CD14-positive monocyte (primary cell): ENCODE results near the gene ZYX. TPM values are rescaled to one million over a fixed set of nuclear protein-coding genes. Genes with fewer than 3 reads are reported as not detected.

Experiments
- DNase-seq, 3 donors: peaks; one replicate each; pipeline ENCODE4 v3.0.0-alpha.2; 2011 to 2022
- H2AFZ ChIP-seq: 2 replicates; pipeline ENCODE4 v1.6.0; 2012; ENCODE audit warnings: mild to moderate bottlenecking, low read depth, low read length, inconsistent platforms; ENCODE audit not compliant: insufficient read depth, poor library complexity, severe bottlenecking
- H3K27ac ChIP-seq, 2 donors: 1 replicate in 1 of 2; 2 replicates in 1 of 2; pipeline ENCODE4 v1.5.1; 2012 to 2013; ENCODE audit warnings: low read length in 2 of 2, control low read depth in 1 of 2, inconsistent platforms in 1 of 2, low read depth in 1 of 2, mild to moderate bottlenecking in 1 of 2
- H3K27me3 ChIP-seq, 2 donors: one replicate each; pipeline versions ENCODE4 v1.6.0 to v1.6.1; 2011 to 2013; ENCODE audit warnings: low read length in 2 of 2; ENCODE audit not compliant: control insufficient read depth in 2 of 2, insufficient read depth in 2 of 2
- H3K36me3 ChIP-seq, 2 donors: replicated peaks in 1 of 2; 1 replicate in 1 of 2; 2 replicates in 1 of 2; pipeline versions ENCODE4 v1.5.1 to v1.6.1; 2012 to 2013; ENCODE audit warnings: low read length in 2 of 2, control low read depth in 1 of 2, inconsistent platforms in 1 of 2, mild to moderate bottlenecking in 1 of 2; ENCODE audit not compliant: insufficient read depth in 2 of 2, control insufficient read depth in 1 of 2
- H3K4me1 ChIP-seq, 2 donors: 1 replicate in 1 of 2; 2 replicates in 1 of 2; pipeline versions ENCODE4 v1.5.1 to v1.6.1; 2012 to 2013; ENCODE audit warnings: low read length in 2 of 2, control low read depth in 1 of 2, inconsistent platforms in 1 of 2, mild to moderate bottlenecking in 1 of 2, moderate library complexity in 1 of 2; ENCODE audit not compliant: insufficient read depth in 2 of 2, control insufficient read depth in 1 of 2
- H3K4me2 ChIP-seq: replicated peaks from 2 replicates; pipeline ENCODE3; 2012; ENCODE audit warnings: low read length, moderate library complexity, mild to moderate bottlenecking; ENCODE audit not compliant: poor library complexity, severe bottlenecking; ENCODE audit errors: extremely low read depth
- H3K4me3 ChIP-seq, 3 experiments: fragments of 200-600 bp in 1 of 3; sonication (generic) in 1 of 3; replicated peaks in 1 of 3; 1 replicate in 2 of 3; 2 replicates in 1 of 3; pipeline ENCODE4 v1.5.1; 2011 to 2013; ENCODE audit warnings: low read length in 3 of 3, mild to moderate bottlenecking in 3 of 3, control low read depth in 2 of 3, low read depth in 2 of 3, inconsistent platforms in 1 of 3, moderate library complexity in 1 of 3
- H3K79me2 ChIP-seq: 2 replicates; pipeline ENCODE4 v1.6.0; 2012; ENCODE audit warnings: mild to moderate bottlenecking, control low read depth, inconsistent platforms, low read length, moderate library complexity; ENCODE audit not compliant: insufficient read depth
- H3K9ac ChIP-seq: 2 replicates; pipeline ENCODE4 v1.6.0; 2017; ENCODE audit warnings: low read length, mild to moderate bottlenecking; ENCODE audit not compliant: insufficient read depth, poor library complexity, severe bottlenecking
- H3K9me3 ChIP-seq, 2 donors: replicated peaks in 1 of 2; 1 replicate in 1 of 2; 2 replicates in 1 of 2; pipeline versions ENCODE4 v1.5.1 to v1.6.1; 2012 to 2013; ENCODE audit warnings: low read length in 2 of 2, control low read depth in 1 of 2; ENCODE audit not compliant: control insufficient read depth in 1 of 2, insufficient read depth in 1 of 2
- H4K20me1 ChIP-seq: 2 replicates; pipeline ENCODE4 v1.6.0; 2012; ENCODE audit warnings: mild to moderate bottlenecking, low read length, control low read depth, moderate library complexity; ENCODE audit not compliant: insufficient read depth
- H3K27ac Mint-ChIP-seq, 7 donors: one replicate each; pipeline ENCODE4 v1.8.0; 2020; ENCODE audit warnings: mild to moderate bottlenecking in 7 of 7, mixed read lengths in 7 of 7, moderate library complexity in 6 of 7, inconsistent platforms in 2 of 7
- H3K27me3 Mint-ChIP-seq, 3 donors: one replicate each; pipeline ENCODE4 v1.8.0; 2021 to 2022; ENCODE audit warnings: low read depth in 3 of 3, mild to moderate bottlenecking in 3 of 3, mixed read lengths in 3 of 3, moderate library complexity in 3 of 3, inconsistent platforms in 1 of 3
- H3K36me3 Mint-ChIP-seq, 2 donors: one replicate each; pipeline ENCODE4 v1.8.0; 2020; ENCODE audit warnings: mixed read lengths in 2 of 2, inconsistent platforms in 1 of 2, mild to moderate bottlenecking in 1 of 2
- H3K4me1 Mint-ChIP-seq: one replicate; pipeline ENCODE4 v1.8.0; 2020; ENCODE audit warnings: mild to moderate bottlenecking, mixed read lengths
- H3K4me3 Mint-ChIP-seq, 2 donors: one replicate each; pipeline ENCODE4 v1.8.0; 2020; ENCODE audit warnings: mild to moderate bottlenecking in 2 of 2, mixed read lengths in 2 of 2, moderate library complexity in 1 of 2
- H3K9me3 Mint-ChIP-seq, 7 donors: one replicate each; pipeline ENCODE4 v1.8.0; 2020 to 2022; ENCODE audit warnings: mixed read lengths in 7 of 7, mild to moderate bottlenecking in 6 of 7, moderate library complexity in 6 of 7, inconsistent platforms in 2 of 7
- WGBS: methylation state at CpG from one replicate; pipeline ENCODE4 v1.1.5; 2013; ENCODE audit warnings: missing lambda C conversion rate; ENCODE audit not compliant: insufficient coverage; 5-methylcytosine and 5-hydroxymethylcytosine counted together
- intact Hi-C, 2 donors: fragments of 100-400 bp; cut with micrococcal nuclease; formaldehyde crosslinking; loops; one replicate each; pipeline versions ENCODE4 v1.15.0 to v1.15.1; 2023
- polyA plus RNA-seq, 3 donors: library from polyadenylated mRNA; depleted of rRNA in 1 of 3; unstranded in 2 of 3; stranded (reverse) in 1 of 3; fragments of 300-500 nt in 2 of 3; fragments of >200 nt in 1 of 3; fragmentation: Illumina TruSeq in 2 of 3; gene quantifications; 1 replicate in 2 of 3; 2 replicates in 1 of 3; pipeline ENCODE4 v1.2.3, GENCODE V29; 2012 to 2021
- TF ChIP-seq, protein P1 (sequence below): fragments of 200-600 bp; IDR thresholded peaks from one replicate; pipeline ENCODE4 v1.8.0; 2022; ENCODE audit warnings: antibody characterized with exemption, mild to moderate bottlenecking

Gene ZYX
- polyA plus RNA-seq, 3 donors: 198 to 417 (median 331) TPM

DNA sequence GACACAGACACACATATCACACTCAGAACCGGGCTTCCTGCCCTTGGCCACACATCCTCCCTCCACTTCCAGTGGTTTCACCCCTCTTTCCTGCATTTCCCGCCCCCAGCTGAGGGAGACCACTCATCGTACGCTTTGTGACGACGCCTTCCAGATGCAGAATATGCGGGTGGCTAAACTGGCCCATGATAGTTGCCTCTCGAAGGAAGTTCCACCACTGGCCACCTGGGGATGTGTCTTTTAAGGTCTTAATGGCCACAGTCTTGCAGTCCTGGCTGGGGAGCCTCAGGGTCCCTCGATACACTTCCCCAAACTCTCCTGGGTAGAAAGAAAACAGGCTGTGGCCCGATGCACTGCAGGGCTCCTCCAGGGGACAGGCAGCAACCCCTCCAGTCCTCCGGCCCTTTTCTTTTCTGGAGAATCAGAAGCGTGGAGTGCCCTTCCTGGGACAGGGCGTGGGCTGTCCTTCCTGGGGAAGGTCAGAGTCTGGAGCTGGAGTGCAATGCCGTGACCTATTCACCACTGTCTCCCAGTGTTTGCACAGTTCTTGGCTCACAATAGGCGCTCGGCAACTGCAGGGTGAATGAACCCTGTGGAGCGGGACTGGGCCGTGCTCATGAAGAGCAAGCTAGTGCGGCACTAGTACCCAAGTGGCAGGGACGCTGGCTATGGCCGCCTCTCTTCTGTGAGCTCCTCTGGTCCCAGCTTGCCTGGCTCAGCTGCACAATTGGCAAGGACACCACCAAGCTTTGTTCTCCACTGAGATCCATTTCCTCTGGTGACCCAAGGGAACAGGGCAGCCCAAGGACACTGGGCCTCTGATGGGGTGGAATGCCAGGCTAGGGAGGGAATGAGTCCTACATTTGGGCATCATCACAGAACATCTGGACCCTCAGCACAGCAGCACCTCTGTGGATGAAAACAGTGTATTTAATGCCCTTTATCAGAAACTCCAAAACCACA, 14.3 kb downstream of the ZYX start:
- Histone ChIP-seq H3K36me3 (peaks cover 19 to 28% of the 10 kb centered on the region in 2 donors), H4K20me1 (peaks cover 48% of the 10 kb centered on the region), H3K27ac (no peak overlapping the region), H3K9me3 (no peaks in the 10 kb centered on the region), H3K4me1 (peaks cover 9 to 36% of the 10 kb centered on the region in 2 donors), H3K4me2 (no peak overlapping the region), H3K4me3 (no peak overlapping the region), H3K9ac (no peak overlapping the region), H3K79me2 (peaks cover 4% of the 10 kb centered on the region), H2AFZ (no peak overlapping the region), H3K27me3 (no peaks in the 10 kb centered on the region)
- H3K27me3 Mint-ChIP-seq: no peaks in the 10 kb centered on the region
- DNase-seq: peak; percentile 48 to 54 (median 53)
- WGBS: 42% methylated on average over 20 of the region's 21 CpGs
- no peaks in the 10 kb centered on the region for H3K9me3 Mint-ChIP-seq
- H3K36me3 Mint-ChIP-seq: peaks cover 31 to 35% of the 10 kb centered on the region in 2 donors
- TF ChIP-seq, protein P1, sequence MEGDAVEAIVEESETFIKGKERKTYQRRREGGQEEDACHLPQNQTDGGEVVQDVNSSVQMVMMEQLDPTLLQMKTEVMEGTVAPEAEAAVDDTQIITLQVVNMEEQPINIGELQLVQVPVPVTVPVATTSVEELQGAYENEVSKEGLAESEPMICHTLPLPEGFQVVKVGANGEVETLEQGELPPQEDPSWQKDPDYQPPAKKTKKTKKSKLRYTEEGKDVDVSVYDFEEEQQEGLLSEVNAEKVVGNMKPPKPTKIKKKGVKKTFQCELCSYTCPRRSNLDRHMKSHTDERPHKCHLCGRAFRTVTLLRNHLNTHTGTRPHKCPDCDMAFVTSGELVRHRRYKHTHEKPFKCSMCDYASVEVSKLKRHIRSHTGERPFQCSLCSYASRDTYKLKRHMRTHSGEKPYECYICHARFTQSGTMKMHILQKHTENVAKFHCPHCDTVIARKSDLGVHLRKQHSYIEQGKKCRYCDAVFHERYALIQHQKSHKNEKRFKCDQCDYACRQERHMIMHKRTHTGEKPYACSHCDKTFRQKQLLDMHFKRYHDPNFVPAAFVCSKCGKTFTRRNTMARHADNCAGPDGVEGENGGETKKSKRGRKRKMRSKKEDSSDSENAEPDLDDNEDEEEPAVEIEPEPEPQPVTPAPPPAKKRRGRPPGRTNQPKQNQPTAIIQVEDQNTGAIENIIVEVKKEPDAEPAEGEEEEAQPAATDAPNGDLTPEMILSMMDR: peak; percentile 71
- H3K27ac Mint-ChIP-seq: peak overlapping the region in 5 of 7 donors; percentile 16 to 68 (median 51)
- H3K4me3 Mint-ChIP-seq: peak overlapping the region; percentile 5 to 22
- intact Hi-C loops: no loop called here
- H3K4me1 Mint-ChIP-seq: peaks cover 41% of the 10 kb centered on the region

DNA sequence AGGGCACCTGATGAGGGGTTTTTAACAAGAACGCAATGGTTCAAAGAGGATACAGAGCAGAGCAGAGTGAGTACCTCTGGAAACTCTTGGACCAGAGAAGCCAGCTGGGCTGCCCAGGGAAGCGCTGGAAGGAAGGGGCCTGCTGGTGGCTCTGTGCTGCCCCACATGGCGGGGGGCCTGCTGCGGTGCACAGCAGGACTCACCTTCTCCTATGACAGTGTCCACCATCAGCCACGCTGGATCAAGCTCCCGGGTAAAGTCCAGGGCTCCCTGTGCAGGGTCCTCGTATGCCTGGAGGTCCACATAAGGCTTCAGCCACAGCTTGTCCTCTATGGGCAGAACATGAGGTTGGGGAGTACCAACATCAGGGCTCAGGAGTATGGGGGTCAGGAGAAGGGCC, 15.0 kb downstream of the ZYX start:
- Histone ChIP-seq H3K4me2 (no peak overlapping the region), H3K36me3 (peaks cover 12 to 21% of the 10 kb centered on the region in 2 donors), H3K9me3 (no peaks in the 10 kb centered on the region), H3K4me1 (peaks cover 9 to 32% of the 10 kb centered on the region in 2 donors), H3K79me2 (no peaks in the 10 kb centered on the region), H3K9ac (no peak overlapping the region), H2AFZ (no peak overlapping the region), H3K4me3 (no peak overlapping the region), H4K20me1 (peaks cover 41% of the 10 kb centered on the region), H3K27ac (no peak overlapping the region), H3K27me3 (no peaks in the 10 kb centered on the region)
- H3K27ac Mint-ChIP-seq: no peak overlapping the region
- peaks cover 37% of the 10 kb centered on the region for H3K4me1 Mint-ChIP-seq
- peaks cover 32 to 36% of the 10 kb centered on the region in 2 donors for H3K36me3 Mint-ChIP-seq
- no peak overlapping the region for H3K4me3 Mint-ChIP-seq
- 50% methylated on average over 2 of the region's 7 CpGs for WGBS
- no peak for DNase-seq
- intact Hi-C loops: no loop called here
- TF ChIP-seq, protein P1: no peak
- no peaks in the 10 kb centered on the region for H3K27me3 Mint-ChIP-seq
- no peaks in the 10 kb centered on the region for H3K9me3 Mint-ChIP-seq
